Gastroesophageal sphincter (tissue), 3 donors: ENCODE results near the gene CYSRT1.

ENCODE experiments used
- POLR2AphosphoS5 ChIP-seq: sonication (generic); formaldehyde crosslinking; IDR thresholded peaks from one replicate; pipeline ENCODE4 v1.6.1; 2017; ENCODE audit warnings: antibody characterized with exemption
- TF ChIP-seq, protein P1 (sequence below), 4 experiments: fragments of 200-600 bp in 2 of 4; fragments of 450-650 bp in 2 of 4; sonication (generic) in 1 of 4; IDR thresholded peaks; one replicate each; pipeline ENCODE4 v1.5.1; 2017 to 2019; ENCODE audit warnings: antibody characterized with exemption in 4 of 4, mild to moderate bottlenecking in 2 of 4, moderate library complexity in 2 of 4

DNA sequence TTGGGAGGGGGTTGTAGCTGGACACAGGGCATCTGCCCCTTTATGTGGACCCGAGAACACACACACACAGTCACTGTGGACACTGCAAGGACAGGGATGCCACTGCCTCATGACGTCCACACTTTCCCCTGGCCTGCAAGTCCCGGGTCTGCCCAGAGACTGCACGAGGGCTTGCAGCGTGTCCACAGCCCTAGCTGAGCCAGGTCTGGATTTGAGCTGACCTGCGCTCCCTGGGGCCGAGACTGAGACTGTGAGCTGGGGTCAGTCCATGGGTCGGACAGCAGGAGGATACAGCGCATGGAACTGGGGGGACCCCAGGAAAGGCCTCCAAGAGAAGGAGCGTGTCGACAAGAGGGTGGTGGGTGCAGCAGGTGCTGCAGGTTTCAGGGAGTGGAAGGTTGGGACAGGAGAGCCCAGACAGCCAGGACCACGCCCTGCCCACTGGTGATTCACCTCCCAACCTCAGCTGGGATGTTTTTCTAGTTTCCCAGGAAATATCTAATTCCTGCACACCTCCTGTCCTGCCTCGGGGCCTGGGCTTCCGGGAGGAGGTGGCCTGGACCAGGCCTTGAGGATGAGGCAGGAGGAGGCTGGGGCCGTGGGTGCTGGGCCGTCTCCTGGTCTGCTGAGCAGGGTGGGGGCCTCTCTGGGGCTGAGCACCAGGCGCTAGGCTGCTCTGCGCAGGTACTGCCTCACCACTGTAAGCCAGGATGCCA is 1.5 kb downstream of the CYSRT1 start:
- no peak for TF ChIP-seq POLR2AphosphoS5
- TF ChIP-seq, protein P1, sequence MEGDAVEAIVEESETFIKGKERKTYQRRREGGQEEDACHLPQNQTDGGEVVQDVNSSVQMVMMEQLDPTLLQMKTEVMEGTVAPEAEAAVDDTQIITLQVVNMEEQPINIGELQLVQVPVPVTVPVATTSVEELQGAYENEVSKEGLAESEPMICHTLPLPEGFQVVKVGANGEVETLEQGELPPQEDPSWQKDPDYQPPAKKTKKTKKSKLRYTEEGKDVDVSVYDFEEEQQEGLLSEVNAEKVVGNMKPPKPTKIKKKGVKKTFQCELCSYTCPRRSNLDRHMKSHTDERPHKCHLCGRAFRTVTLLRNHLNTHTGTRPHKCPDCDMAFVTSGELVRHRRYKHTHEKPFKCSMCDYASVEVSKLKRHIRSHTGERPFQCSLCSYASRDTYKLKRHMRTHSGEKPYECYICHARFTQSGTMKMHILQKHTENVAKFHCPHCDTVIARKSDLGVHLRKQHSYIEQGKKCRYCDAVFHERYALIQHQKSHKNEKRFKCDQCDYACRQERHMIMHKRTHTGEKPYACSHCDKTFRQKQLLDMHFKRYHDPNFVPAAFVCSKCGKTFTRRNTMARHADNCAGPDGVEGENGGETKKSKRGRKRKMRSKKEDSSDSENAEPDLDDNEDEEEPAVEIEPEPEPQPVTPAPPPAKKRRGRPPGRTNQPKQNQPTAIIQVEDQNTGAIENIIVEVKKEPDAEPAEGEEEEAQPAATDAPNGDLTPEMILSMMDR (IDR thresholded peaks at IDR 0.05): no peak
